Smooth muscle cell (in vitro differentiated cells): ENCODE data around the gene WDR81. TPM values are rescaled to one million over a fixed set of nuclear protein-coding genes. Genes with fewer than 3 reads are reported as not detected.

Source experiments
- DNase-seq: peaks from one replicate; lab custom pipeline; 2025; ENCODE audit not compliant: unreplicated experiment; lab: John Stamatoyannopoulos, UW
- H2AFZ ChIP-seq: fragments of 200-600 bp; sonication (generic); 2 replicates; pipeline ENCODE4 v1.6.0; 2016; ENCODE audit warnings: antibody characterized with exemption, low read depth, mild to moderate bottlenecking
- H3F3A ChIP-seq: fragments of 200-600 bp; sonication (generic); 2 replicates; pipeline ENCODE4 v1.6.0; 2017; ENCODE audit warnings: antibody characterized with exemption, low read depth
- H3K27ac ChIP-seq: fragments of 200-600 bp; sonication (generic); 2 replicates; pipeline ENCODE4 v1.5.1; 2016; ENCODE audit warnings: low read depth, mild to moderate bottlenecking
- H3K27me3 ChIP-seq: fragments of 200-600 bp; sonication (generic); 2 replicates; pipeline ENCODE4 v1.6.1; 2016; ENCODE audit warnings: low read depth, mild to moderate bottlenecking
- H3K36me3 ChIP-seq: fragments of 200-600 bp; sonication (generic); 2 replicates; pipeline ENCODE4 v1.5.1; 2016; ENCODE audit warnings: low read depth
- H3K4me1 ChIP-seq: fragments of 200-600 bp; sonication (generic); 2 replicates; pipeline ENCODE4 v1.5.1; 2016; ENCODE audit warnings: low read depth
- H3K4me2 ChIP-seq: fragments of 200-600 bp; sonication (generic); 2 replicates; pipeline ENCODE4 v1.6.0; 2016; ENCODE audit warnings: mild to moderate bottlenecking
- H3K4me3 ChIP-seq: fragments of 200-600 bp; sonication (generic); 2 replicates; pipeline ENCODE4 v1.5.1; 2016; ENCODE audit warnings: mild to moderate bottlenecking
- H3K79me2 ChIP-seq: fragments of 200-600 bp; sonication (generic); 2 replicates; pipeline ENCODE4 v1.6.0; 2016; ENCODE audit warnings: low read depth, mild to moderate bottlenecking
- H3K9ac ChIP-seq: fragments of 200-600 bp; sonication (generic); 2 replicates; pipeline ENCODE4 v1.6.0; 2016; ENCODE audit warnings: low read depth
- H3K9me3 ChIP-seq: fragments of 200-600 bp; sonication (generic); replicated peaks from 2 replicates; pipeline ENCODE4 v1.5.1; 2016; ENCODE audit warnings: low read depth
- H4K20me1 ChIP-seq: fragments of 200-600 bp; sonication (generic); 2 replicates; pipeline ENCODE4 v1.6.0; 2016; ENCODE audit warnings: low read depth
- WGBS: methylation state at CpG from one replicate; pipeline ENCODE4 v1.1.7; 2016; ENCODE audit warnings: low lambda C conversion rate; 5-methylcytosine and 5-hydroxymethylcytosine counted together
- polyA plus RNA-seq: library from polyadenylated mRNA; unstranded; fragments of >200 nt; fragmentation: Nextera tagmentation; extraction: Ambion mirVana; gene quantifications from 2 replicates; pipeline ENCODE4 v1.2.1, GENCODE V29; 2016
- total RNA-seq: library from RNA; depleted of rRNA; stranded (reverse); fragments of >200 nt; gene quantifications from 2 replicates; pipeline ENCODE4 v1.2.3, GENCODE V29; 2014
- TF ChIP-seq, protein P1 (sequence below): fragments of 200-600 bp; sonication (generic); IDR thresholded peaks from 2 replicates; pipeline ENCODE4 v1.5.1; 2017; ENCODE audit warnings: borderline replicate concordance, mild to moderate bottlenecking, antibody characterized with exemption; ENCODE audit not compliant: insufficient read depth, poor library complexity, severe bottlenecking

Gene WDR81
- total and polyA plus RNA-seq, 2 experiments from 2014 or later = 5.6 to 9.7 TPM

GRCh38 chr17:1744551-1745512 lies 20.3 kb downstream of the WDR81 start:
- no peaks in the 10 kb centered on the region for H3F3A ChIP-seq
- WGBS = 93% methylated on average over 16 of the region's 29 CpGs
- TF ChIP-seq, protein P1, sequence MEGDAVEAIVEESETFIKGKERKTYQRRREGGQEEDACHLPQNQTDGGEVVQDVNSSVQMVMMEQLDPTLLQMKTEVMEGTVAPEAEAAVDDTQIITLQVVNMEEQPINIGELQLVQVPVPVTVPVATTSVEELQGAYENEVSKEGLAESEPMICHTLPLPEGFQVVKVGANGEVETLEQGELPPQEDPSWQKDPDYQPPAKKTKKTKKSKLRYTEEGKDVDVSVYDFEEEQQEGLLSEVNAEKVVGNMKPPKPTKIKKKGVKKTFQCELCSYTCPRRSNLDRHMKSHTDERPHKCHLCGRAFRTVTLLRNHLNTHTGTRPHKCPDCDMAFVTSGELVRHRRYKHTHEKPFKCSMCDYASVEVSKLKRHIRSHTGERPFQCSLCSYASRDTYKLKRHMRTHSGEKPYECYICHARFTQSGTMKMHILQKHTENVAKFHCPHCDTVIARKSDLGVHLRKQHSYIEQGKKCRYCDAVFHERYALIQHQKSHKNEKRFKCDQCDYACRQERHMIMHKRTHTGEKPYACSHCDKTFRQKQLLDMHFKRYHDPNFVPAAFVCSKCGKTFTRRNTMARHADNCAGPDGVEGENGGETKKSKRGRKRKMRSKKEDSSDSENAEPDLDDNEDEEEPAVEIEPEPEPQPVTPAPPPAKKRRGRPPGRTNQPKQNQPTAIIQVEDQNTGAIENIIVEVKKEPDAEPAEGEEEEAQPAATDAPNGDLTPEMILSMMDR = no peak
- H3K4me2 ChIP-seq = no peak overlapping the region
- H2AFZ ChIP-seq = no peak overlapping the region
- no peak overlapping the region for H3K9ac ChIP-seq
- H3K9me3 ChIP-seq = no peaks in the 10 kb centered on the region
- H4K20me1 ChIP-seq = no peaks in the 10 kb centered on the region
- H3K36me3 ChIP-seq = no peaks in the 10 kb centered on the region
- no peaks in the 10 kb centered on the region for H3K27me3 ChIP-seq
- no peaks in the 10 kb centered on the region for H3K4me1 ChIP-seq
- H3K27ac ChIP-seq = no peak overlapping the region
- no peak overlapping the region for H3K4me3 ChIP-seq
- H3K79me2 ChIP-seq = no peaks in the 10 kb centered on the region
- no peak for DNase-seq

DNA sequence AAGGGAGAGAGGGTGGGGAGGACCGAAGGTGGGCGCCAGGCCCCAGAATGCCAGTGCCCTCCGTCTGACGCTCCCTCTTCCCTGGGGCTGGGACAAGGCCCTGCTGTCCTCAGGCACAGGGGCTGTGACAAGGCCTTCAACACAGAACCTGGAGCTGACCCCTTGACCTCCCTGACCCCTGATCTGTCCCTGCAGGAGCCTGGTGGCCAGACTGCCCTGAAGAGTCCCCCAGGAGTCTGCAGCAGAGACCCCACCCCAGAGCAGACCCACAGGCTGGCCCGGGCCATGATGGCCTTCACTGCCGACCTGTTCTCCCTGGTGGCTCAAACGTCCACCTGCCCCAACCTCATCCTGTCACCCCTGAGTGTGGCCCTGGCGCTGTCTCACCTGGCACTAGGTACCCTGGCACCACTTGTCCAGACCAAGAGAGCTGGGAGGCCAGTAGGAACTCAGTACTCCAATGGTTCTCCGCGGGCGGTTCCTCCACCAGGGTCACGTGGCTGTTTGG lies 21.1 kb downstream of the WDR81 start:
- 98% methylated on average over 12 of the region's 12 CpGs for WGBS
- no peaks in the 10 kb centered on the region for H3K79me2 ChIP-seq
- no peak overlapping the region for H3K9ac ChIP-seq
- TF ChIP-seq, protein P1 = no peak
- no peaks in the 10 kb centered on the region for H3K4me1 ChIP-seq
- no peak overlapping the region for H2AFZ ChIP-seq
- no peak overlapping the region for H3K4me2 ChIP-seq
- no peaks in the 10 kb centered on the region for H3K9me3 ChIP-seq
- H3K27ac ChIP-seq = no peak overlapping the region
- no peak overlapping the region for H3K4me3 ChIP-seq
- no peaks in the 10 kb centered on the region for H3K27me3 ChIP-seq
- H4K20me1 ChIP-seq = no peaks in the 10 kb centered on the region
- H3K36me3 ChIP-seq = no peaks in the 10 kb centered on the region
- DNase-seq = no peak
- no peaks in the 10 kb centered on the region for H3F3A ChIP-seq

DNA sequence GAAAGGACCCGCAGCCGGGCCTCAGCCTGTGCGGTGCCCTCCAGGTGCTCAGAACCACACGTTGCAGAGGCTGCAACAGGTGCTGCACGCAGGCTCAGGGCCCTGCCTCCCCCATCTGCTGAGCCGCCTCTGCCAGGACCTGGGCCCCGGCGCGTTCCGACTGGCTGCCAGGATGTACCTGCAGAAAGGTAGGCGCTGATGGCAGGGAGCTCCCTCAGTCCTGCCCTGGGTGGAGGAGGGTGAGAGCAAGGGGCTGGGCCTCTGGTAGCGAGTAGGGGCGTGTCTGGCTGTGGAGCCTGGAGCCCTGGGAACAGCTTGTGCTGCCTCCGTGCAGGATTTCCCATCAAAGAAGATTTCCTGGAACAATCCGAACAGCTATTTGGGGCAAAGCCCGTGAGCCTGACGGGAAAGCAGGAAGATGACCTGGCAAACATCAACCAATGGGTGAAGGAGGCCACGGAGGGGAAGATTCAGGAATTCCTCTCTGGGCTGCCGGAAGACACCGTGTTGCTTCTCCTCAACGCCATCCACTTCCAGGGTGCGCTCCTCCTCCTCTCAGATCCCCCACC lies 22.6 kb downstream of the WDR81 start:
- Histone ChIP-seq H4K20me1 (no peaks in the 10 kb centered on the region), H3K79me2 (no peaks in the 10 kb centered on the region), H2AFZ (no peak overlapping the region), H3F3A (no peaks in the 10 kb centered on the region), H3K27ac (no peak overlapping the region), H3K4me2 (no peak overlapping the region), H3K9ac (no peak overlapping the region), H3K9me3 (no peaks in the 10 kb centered on the region), H3K4me1 (no peaks in the 10 kb centered on the region), H3K36me3 (no peaks in the 10 kb centered on the region), H3K4me3 (no peak overlapping the region), H3K27me3 (no peaks in the 10 kb centered on the region)
- TF ChIP-seq, protein P1 = no peak
- DNase-seq = no peak
- 69% methylated on average over 22 of the region's 22 CpGs for WGBS
